HepG2 (cell line): Measurements from ENCODE around the gene FAT1. TPM values are rescaled to one million over a fixed set of nuclear protein-coding genes. Genes with fewer than 3 reads are reported as not detected.

Experiments used
- ATAC-seq: fragments of 200-7000 bp; cut with Tn5 transposase; 3 replicates; pipeline ENCODE4 v1.9.1; 2020; ENCODE audit warnings: mild to moderate bottlenecking, moderate library complexity
- BruUV-seq: library from RNA; stranded (reverse); fragments of 400-500 nt; replicated peaks from 2 replicates; lab custom pipeline; 2021; lab: Mats Ljungman, UMichigan
- CTCF ChIA-PET: fragments of 300-600 bp; formaldehyde crosslinking; extraction: SDS; loops from one replicate; lab custom pipeline; 2021; ENCODE audit warnings: low total read pairs, inconsistent platforms, low intra/inter-chr PET ratio; lab: Yijun Ruan, JAX
- POLR2A ChIA-PET: fragments of 350-600 bp; sonication (Branson Sonifier 250); formaldehyde crosslinking; loops from one replicate; lab custom pipeline; 2020; ENCODE audit warnings: antibody characterized with exemption, inconsistent platforms; lab: Yijun Ruan, JAX
- DNase-seq: peaks from one replicate; pipeline ENCODE4 v3.0.0-alpha.2; 2015; ENCODE audit warnings: low spot score
- FAIRE-seq: peaks from 3 replicates; lab custom pipeline; 2011; peaks lifted over from hg19 to GRCh38; lab: Jason Lieb, UNC
- H2AFZ ChIP-seq: one replicate; pipeline ENCODE4 v1.6.1; 2011; ENCODE audit warnings: low read length, inconsistent platforms
- H3K27ac ChIP-seq: fragments of 300-600 bp; 3 replicates; pipeline ENCODE4 v1.8.0; 2011; ENCODE audit warnings: mixed run types, mild to moderate bottlenecking, mixed read lengths, low read length, inconsistent platforms; ENCODE audit not compliant: insufficient read depth; ENCODE audit errors: extremely low read length
- H3K27me3 ChIP-seq, 2 experiments: fragments of 200-600 bp in 1 of 2; 2 replicates in 1 of 2; 3 replicates in 1 of 2; pipeline versions ENCODE4 v1.6.0 to v1.8.0; 2011; ENCODE audit warnings: low read length in 2 of 2, mild to moderate bottlenecking in 2 of 2, moderate library complexity in 2 of 2, inconsistent platforms in 1 of 2; ENCODE audit not compliant: insufficient read depth in 2 of 2, control insufficient read depth in 1 of 2
- H3K36me3 ChIP-seq, 2 experiments: fragments of 200-600 bp in 1 of 2; replicated peaks in 1 of 2; 2 replicates in 1 of 2; 3 replicates in 1 of 2; pipeline versions ENCODE4 v1.5.1 to v1.8.0; 2011; ENCODE audit warnings: low read length in 2 of 2, inconsistent platforms in 1 of 2; ENCODE audit not compliant: insufficient read depth in 2 of 2, control insufficient read depth in 1 of 2
- H3K4me1 ChIP-seq: 2 replicates; pipeline ENCODE4 v1.5.1; 2012; ENCODE audit warnings: low read length, inconsistent platforms; ENCODE audit not compliant: insufficient read depth
- H3K4me2 ChIP-seq: 2 replicates; pipeline ENCODE4 v1.6.0; 2011; ENCODE audit warnings: low read depth, low read length, inconsistent platforms
- H3K4me3 ChIP-seq, 3 experiments: fragments of 200-600 bp in 1 of 3; sonication (generic), shearing (Covaris generic) in 1 of 3; replicated peaks in 1 of 3; 2 replicates each; pipeline ENCODE4 v1.5.1; 2011 to 2016; ENCODE audit warnings: low read length in 3 of 3, inconsistent platforms in 2 of 3, low read depth in 2 of 3, mild to moderate bottlenecking in 2 of 3, control low read depth in 1 of 3, mixed read lengths in 1 of 3; ENCODE audit not compliant: insufficient read depth in 1 of 3
- H3K79me2 ChIP-seq: one replicate; pipeline ENCODE4 v1.6.1; 2011; ENCODE audit warnings: low read length, inconsistent platforms; ENCODE audit not compliant: insufficient read depth
- H3K9ac ChIP-seq: 2 replicates; pipeline ENCODE4 v1.6.0; 2011; ENCODE audit warnings: mild to moderate bottlenecking, low read depth, low read length, inconsistent platforms; ENCODE audit not compliant: insufficient read depth
- H3K9me3 ChIP-seq: 2 replicates; pipeline ENCODE4 v1.5.1; 2012; ENCODE audit warnings: mild to moderate bottlenecking, low read length
- H4K20me1 ChIP-seq: 2 replicates; pipeline ENCODE4 v1.6.0; 2011; ENCODE audit warnings: inconsistent platforms, mild to moderate bottlenecking, low read length, moderate library complexity; ENCODE audit not compliant: insufficient read depth
- AGO2 ChIP-seq: fragments of 200-400 bp; formaldehyde crosslinking; optimal IDR thresholded peaks from 2 replicates; pipeline ENCODE3; 2017; ENCODE audit warnings: mild to moderate bottlenecking, low read depth, low read length, moderate library complexity
- DNMT3B ChIP-seq: conservative IDR thresholded peaks from 2 replicates; pipeline ENCODE4 v1.6.1; 2016; ENCODE audit warnings: missing biosample characterization, control low read depth
- EHMT2 ChIP-seq: fragments of 200-600 bp; sonication (generic); IDR thresholded peaks from 2 replicates; pipeline ENCODE4 v1.7.0; 2017; ENCODE audit warnings: antibody characterized with exemption, low read depth, low read length, borderline replicate concordance
- HNF1A ChIP-seq, 2 experiments: sonication (generic) in 1 of 2; formaldehyde crosslinking in 1 of 2; IDR thresholded peaks; 2 replicates each; pipeline versions ENCODE4 v1.4.0 to v1.6.1; 2016 to 2020; ENCODE audit warnings: borderline replicate concordance in 1 of 2, low read depth in 1 of 2, mild to moderate bottlenecking in 1 of 2, missing genetic modification reagents in 1 of 2
- MEIS1 ChIP-seq: sonication (generic); formaldehyde crosslinking; IDR thresholded peaks from 2 replicates; pipeline ENCODE4 v1.9.0; 2021; ENCODE audit warnings: mild to moderate bottlenecking, missing genetic modification reagents, moderate library complexity, borderline replicate concordance
- SIX1 ChIP-seq: sonication (generic); formaldehyde crosslinking; IDR thresholded peaks from 2 replicates; pipeline ENCODE4 v1.4.0; 2020; ENCODE audit warnings: missing genetic modification reagents, borderline replicate concordance
- TFDP1 ChIP-seq: IDR thresholded peaks from 2 replicates; pipeline ENCODE4 v1.6.1; 2016; ENCODE audit warnings: missing compliant biosample characterization, missing genetic modification reagents, borderline replicate concordance
- ZNF383 ChIP-seq: sonication (generic); formaldehyde crosslinking; IDR thresholded peaks from 2 replicates; pipeline ENCODE4 v1.4.0; 2020; ENCODE audit warnings: missing genetic modification reagents, mild to moderate bottlenecking, borderline replicate concordance
- ZNF577 ChIP-seq: sonication (generic); formaldehyde crosslinking; IDR thresholded peaks from 2 replicates; pipeline ENCODE4 v1.4.0; 2020; ENCODE audit warnings: mild to moderate bottlenecking, low read depth, missing genetic modification reagents, borderline replicate concordance
- WGBS: methylation state at CpG from one replicate; pipeline ENCODE4 v1.1.6; 2017; ENCODE audit warnings: low lambda C conversion rate; 5-methylcytosine and 5-hydroxymethylcytosine counted together
- in situ Hi-C: cut with HindIII; loops from 2 replicates; pipeline ENCODE4 v1.10.0; 2017; ENCODE audit warnings: low pct_unique_long_range_greater_than_20kb; ENCODE audit not compliant: extremely low pct_ligation_motif_present
- intact Hi-C: fragments of 100-400 bp; cut with micrococcal nuclease; formaldehyde crosslinking; loops from one replicate; pipeline ENCODE4 v1.10.0; 2022; ENCODE audit not compliant: unreplicated experiment
- polyA plus RNA-seq, 8 experiments: library from polyadenylated mRNA; depleted of rRNA in 3 of 8; stranded (reverse) in 7 of 8; unstranded in 1 of 8; fragments of >200 nt; fragmentation: Illumina TruSeq in 4 of 8; extraction: Trizol in 4 of 8; gene quantifications; 2 replicates each; pipeline versions ENCODE4 v1.2.1 to v1.2.3, GENCODE V29; 2011 to 2016; ENCODE audit warnings: low read depth in 4 of 8, missing spikeins in 1 of 8, mixed read lengths in 1 of 8; ENCODE audit not compliant: insufficient read depth in 1 of 8
- total RNA-seq, 5 experiments: library from RNA; depleted of rRNA; stranded (reverse); fragments of >200 nt; fragmentation: Illumina TruSeq; extraction: Trizol; gene quantifications; 2 replicates each; pipeline ENCODE4 v1.2.3, GENCODE V29; 2016; ENCODE audit warnings: low read depth in 1 of 5

FAT1 gene
- total and polyA plus RNA-seq, 2 of the 13 experiments (the other 11 are each of a cell fraction or from before 2014, with no cell fraction given), result 185 to 216 TPM

DNA sequence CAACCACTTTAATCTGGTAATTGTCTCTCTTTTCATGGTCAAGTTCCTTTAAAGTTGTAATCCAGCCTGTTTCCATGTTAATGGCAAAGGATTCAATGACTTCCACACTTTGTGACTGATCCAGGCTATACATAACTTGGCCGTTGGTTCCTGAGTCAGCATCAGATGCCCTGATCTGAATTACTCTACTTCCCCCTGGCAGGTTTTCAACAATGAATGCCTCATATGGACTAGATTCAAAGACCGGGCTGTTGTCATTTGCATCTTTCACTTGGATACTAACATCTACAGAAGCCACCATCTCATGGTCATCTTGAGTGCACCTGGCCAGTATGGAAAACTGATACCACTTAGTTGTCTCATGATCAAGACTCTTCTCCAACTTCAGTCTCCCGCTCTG is 105.7 kb downstream of the FAT1 start (continued):
- TF ChIP-seq TFDP1 (CRISPR knock-in tag) (no peak), MEIS1 (CRISPR knock-in tag) (no peak)

DNA sequence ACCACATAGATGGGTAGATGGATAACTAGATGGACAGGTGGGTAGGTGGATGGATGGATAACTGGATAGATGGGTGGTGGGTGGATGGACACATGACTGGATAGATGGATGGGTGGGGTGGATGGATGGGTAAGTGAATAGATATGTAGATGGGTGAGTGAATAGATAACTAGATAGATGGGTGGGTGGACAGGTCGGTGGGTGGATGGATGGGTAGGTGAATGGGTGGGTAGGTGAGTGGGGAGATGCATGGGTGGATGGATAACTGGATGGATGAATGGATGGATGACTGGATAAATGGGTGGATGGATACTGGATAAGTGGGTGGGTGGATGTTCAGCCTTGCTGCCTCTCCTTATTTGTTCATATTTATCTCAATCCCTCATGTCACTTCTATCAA is 116.2 kb downstream of the FAT1 start:
- Histone ChIP-seq H2AFZ (no peak overlapping the region), H3K27ac (no peak overlapping the region), H3K4me3 (no peak overlapping the region), H3K27me3 (no peaks in the 10 kb centered on the region), H3K4me1 (no peaks in the 10 kb centered on the region), H3K9ac (no peak overlapping the region), H3K4me2 (no peak overlapping the region), H4K20me1 (no peaks in the 10 kb centered on the region), H3K79me2 (no peaks in the 10 kb centered on the region), H3K9me3 (no peaks in the 10 kb centered on the region), H3K36me3 (peaks cover 34 to 89% of the 10 kb centered on the region in 2 experiments)
- POLR2A ChIA-PET, result no interaction called here
- in situ Hi-C loops (no loop called here), intact Hi-C loops (no loop called here)
- BruUV-seq, result no TSS peak
- CTCF ChIA-PET, result no interaction called here
- TF ChIP-seq HNF1A (IDR thresholded peaks at IDR 0.05; ENCODE audit: low read depth) (no peak), HNF1A (CRISPR knock-in tag; IDR thresholded peaks at IDR 0.05; ENCODE audit: borderline replicate concordance) (no peak), ZNF577 (CRISPR knock-in tag) (no peak), SIX1 (CRISPR knock-in tag) (no peak), ZNF383 (CRISPR knock-in tag) (no peak), DNMT3B (CRISPR knock-in tag) (no peak), EHMT2 (no peak), AGO2 (peak; percentile 22)
- FAIRE-seq, result no peak
- no peak for ATAC-seq
- whole genome bisulfite sequencing, result 100% methylated on average over 1 of the region's 1 CpG
- no peak for DNase-seq
